ENCODE data around the gene XAGE1B.
"Not testable (repeated sequence)": the region's sequence is repeated elsewhere in the genome, so short reads cannot be mapped to it uniquely, and the experiment has no call there.

The XAGE1B gene, protein sequence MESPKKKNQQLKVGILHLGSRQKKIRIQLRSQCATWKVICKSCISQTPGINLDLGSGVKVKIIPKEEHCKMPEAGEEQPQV

DNA sequence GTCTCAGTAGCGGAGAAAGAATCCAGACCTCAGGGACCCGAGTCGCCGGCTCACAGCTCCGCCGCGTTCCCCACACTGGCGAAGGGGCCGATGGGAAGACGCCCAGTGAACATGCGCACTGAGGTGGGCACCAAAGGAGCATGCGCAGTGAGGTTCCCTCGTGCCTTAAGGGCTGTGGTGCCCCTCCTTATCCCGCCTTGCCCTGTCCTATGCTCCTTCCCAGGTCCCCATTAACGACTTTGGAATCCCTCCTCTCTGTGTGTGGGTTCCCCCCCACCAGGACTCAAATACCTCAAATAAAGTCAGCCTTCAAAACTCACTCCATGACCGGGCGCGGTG lies at the start of gene XAGE1B:
Gene XAGE1B, minus strand, starts transcription at position 77 of the 339 bp plus-strand sequence. CDS start 1,536 bp downstream, outside the sequence.
- not testable (repeated sequence) for DNase-seq

DNA sequence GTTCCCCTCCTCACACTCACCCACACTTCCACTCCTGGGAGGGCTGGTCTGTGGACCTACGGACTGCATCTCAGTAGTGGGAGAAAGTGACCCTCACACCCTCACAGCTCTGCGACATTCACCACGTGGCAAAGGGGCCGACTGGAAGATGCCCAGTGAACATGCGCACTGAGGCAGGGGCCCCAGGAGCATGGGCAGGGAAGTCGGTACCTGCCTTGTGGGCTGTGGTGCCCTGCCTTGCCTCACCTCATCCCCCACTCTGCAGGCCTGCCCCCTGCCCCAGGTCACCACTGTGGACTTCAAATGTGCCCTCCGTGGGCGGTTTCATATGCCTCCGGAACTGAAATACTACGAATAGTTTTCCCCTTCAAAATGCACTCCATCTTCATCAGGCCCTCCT lies 46.2 kb upstream of the XAGE1B start:
- no peak for DNase-seq

- no peak for DNase-seq
Measured at GRCh38 chrX:52558140-52558539, 41.3 kb upstream of the XAGE1B start.

DNA sequence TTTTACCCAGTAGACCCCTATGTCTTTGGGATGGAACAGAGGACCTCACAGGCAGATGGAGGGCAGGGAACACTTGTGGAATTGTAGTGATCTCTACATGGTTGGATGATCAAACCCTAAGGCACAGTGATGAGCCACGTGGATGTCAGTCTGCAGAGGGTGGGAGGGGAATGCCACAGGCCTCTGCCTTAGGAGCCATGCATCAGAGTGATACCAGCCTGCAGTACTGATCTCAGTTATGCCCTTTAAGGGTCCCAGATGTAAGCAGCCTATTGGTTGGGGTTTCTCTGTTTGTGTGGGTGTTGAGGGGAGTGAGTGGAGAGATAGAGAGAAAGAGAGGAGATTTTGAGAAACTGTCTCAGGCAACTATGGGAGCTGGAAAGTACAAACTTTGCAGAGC lies 39.9 kb upstream of the XAGE1B start:
- no peak for DNase-seq

GRCh38 chrX:52553995-52554642 lies 37.3 kb upstream of the XAGE1B start:
- no peak for DNase-seq

- not testable (repeated sequence) for DNase-seq
Measured at GRCh38 chrX:52548769-52549168, 31.9 kb upstream of the XAGE1B start.

- no peak for DNase-seq
Measured at GRCh38 chrX:52544147-52544840, 27.4 kb upstream of the XAGE1B start.

DNA sequence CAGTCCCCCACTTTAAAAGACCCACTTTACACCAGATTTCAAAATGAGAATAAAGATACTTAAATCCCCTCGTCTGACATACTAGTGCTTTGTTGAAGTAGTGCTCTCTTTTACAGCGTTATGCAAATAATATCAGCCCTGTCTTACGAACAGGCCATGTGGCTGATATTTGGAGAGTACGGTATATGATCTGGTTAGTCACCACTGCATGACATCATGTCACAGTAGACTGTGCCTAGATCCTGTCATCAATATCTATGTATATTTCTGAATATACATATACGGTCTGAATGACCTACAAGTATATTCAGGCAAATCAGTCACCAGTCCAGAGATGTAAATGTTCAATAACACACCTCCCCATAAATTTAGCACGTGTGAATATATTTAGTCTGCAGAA lies 25.4 kb upstream of the XAGE1B start:
- DNase-seq, result no peak

DNA sequence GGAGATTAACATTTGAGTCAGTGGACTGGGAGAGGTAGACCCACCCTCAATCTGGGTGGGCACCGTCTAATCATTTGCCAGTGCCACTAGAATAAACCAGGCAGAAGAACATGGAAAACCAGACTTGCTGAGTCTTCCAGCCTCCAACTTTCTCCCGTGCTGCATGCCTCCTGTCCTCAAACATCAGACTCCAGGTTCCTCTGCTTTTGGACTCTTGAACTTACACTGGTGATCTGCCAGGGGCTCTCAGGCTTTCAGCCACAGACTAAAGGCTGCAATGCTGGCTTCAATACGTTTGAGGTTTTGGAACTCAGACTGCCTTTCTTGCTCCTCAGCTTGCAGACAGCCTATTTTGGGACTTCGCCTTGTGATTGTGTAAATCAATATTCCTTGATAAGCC lies 24.2 kb upstream of the XAGE1B start:
- not testable (repeated sequence) for DNase-seq

DNA sequence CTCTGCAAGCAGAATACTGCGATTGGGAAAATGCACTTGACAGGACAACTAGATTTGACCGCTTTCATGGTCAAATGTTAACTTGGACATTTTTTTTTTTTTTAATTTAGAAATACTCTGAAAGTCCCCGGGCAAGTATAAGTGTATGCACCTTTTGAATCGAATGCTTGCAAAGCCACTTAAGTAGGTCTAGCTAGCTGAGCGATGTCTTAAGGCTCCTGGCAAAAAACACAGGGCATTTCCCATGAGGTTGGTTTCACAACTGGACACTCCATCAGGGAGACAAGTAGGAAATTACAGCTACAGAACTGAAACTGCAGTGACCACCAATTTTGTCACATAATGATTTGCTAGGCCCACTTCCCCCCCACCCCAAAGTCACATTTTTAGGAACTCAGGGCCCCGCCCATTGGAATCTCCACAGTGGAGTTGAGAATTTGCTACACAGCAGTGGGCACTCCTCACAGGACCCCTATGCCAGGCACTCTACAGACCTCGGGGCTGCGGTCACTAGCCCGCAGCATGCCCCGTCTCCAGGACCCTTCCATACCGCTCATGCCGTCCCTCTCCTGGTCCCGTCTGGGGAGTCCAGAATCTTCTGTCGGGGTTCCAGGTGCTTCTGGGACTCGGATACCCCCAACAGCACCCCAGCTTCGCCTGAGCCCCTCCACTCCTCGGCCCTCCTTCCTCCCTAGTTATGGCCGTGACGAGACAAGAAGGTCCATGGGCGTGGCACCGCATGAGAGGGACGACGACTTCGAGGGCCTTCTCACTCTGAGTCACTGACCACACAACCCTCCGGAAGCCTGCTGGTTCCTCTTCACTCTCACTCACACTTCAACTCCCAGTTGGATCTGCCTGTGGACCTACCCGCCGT lies 515 bp downstream of the XAGE1B start:
- DNase-seq, result not testable (repeated sequence)

GRCh38 chrX:52511126-52511525 lies 5.7 kb downstream of the XAGE1B start:
- DNase-seq, result not testable (repeated sequence)

GRCh38 chrX:52509916-52510315 lies 6.9 kb downstream of the XAGE1B start:
- no peak for DNase-seq

DNA sequence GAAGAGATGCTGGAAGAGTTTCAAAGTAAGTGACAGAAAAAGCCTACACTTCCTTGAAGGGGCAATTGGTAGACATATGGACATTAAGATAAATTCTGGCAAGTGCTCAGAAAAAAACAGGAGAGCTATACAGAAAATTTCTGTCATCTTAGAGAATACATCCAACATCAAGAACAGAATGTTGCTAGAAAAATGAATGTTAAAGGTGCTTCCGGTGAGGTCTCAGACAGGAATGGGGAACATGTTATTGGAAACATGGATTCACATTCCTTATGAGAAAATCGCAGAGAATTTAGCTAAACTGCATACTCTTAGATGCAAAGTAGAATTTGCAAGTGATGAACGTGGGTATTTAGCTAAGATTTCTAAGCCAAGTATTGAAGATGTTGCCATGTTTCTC lies 9.5 kb downstream of the XAGE1B start:
- no peak for DNase-seq

DNA sequence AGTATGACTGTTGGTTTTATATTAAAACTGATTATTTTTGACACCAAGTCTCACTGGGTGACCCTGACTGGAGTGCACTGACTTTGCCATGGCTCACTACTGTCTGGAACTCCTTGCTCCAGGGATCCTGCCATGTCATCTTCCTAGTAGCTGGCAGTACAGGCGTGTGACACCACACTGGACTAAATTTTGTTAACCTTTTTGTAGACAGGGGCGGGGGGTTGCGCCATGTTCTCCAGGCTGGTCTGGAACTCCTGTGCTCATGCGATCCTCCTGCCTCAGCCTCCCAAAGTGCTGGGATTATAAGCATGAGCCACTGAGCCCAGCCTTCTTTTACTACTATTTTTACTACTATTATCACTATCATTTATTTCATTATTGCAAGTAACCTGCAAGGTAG lies 12.3 kb downstream of the XAGE1B start:
- DNase-seq, result no peak

GRCh38 chrX:52501362-52501761 lies 15.5 kb downstream of the XAGE1B start:
- DNase-seq, result not testable (repeated sequence)

- not testable (repeated sequence) for DNase-seq
Measured at GRCh38 chrX:52496419-52496772, 20.5 kb downstream of the XAGE1B start.

GRCh38 chrX:52495545-52496418 lies 21.1 kb downstream of the XAGE1B start, which contains the start of gene XAGE1A:
TSS of gene XAGE1A (plus strand) at chrX:52495808. CDS start at chrX:52497362, 1,554 bp downstream.
- not testable (repeated sequence) for DNase-seq

- not testable (repeated sequence) for DNase-seq
Measured at GRCh38 chrX:52471301-52471700, 45.6 kb downstream of the XAGE1B start.

All from CD4-positive, alpha-beta T cell treated with Interferon gamma for 1 hour (primary cell).